PC-9 (cell line): ENCODE data around the gene EPX. TPM values are rescaled to one million over a fixed set of nuclear protein-coding genes. Genes with fewer than 3 reads are reported as not detected.

Experiments used
- BruUV-seq: library from RNA; stranded (reverse); fragments of 400-500 nt; replicated peaks from 2 replicates; lab custom pipeline; 2021; lab: Mats Ljungman, UMichigan
- CTCF ChIA-PET: fragments of 300-600 bp; sonication (Branson Sonifier 250); formaldehyde crosslinking; loops from one replicate; lab custom pipeline; 2022; ENCODE audit warnings: antibody characterized with exemption; lab: Charles Lee
- POLR2A ChIA-PET: fragments of 300-600 bp; sonication (Branson Sonifier 250); formaldehyde crosslinking; loops from one replicate; lab custom pipeline; 2022; ENCODE audit warnings: antibody characterized with exemption; ENCODE audit not compliant: unreplicated experiment; lab: Charles Lee
- DNase-seq, 2 experiments: peaks; one replicate each; pipeline versions ENCODE4 v3.0.0 to v3.0.0-alpha.2; 2015 to 2022; ENCODE audit warnings: mixed read lengths in 1 of 2
- H2AFZ ChIP-seq: fragments of 200-600 bp; sonication (generic); 2 replicates; pipeline ENCODE4 v1.8.1; 2017; ENCODE audit warnings: antibody characterized with exemption
- H3F3A ChIP-seq: fragments of 200-600 bp; sonication (generic); 2 replicates; pipeline ENCODE4 v1.8.1; 2017; ENCODE audit warnings: antibody characterized with exemption, mild to moderate bottlenecking, low read depth; ENCODE audit not compliant: insufficient read depth
- H3K27ac ChIP-seq: fragments of 200-600 bp; sonication (generic); 2 replicates; pipeline ENCODE4 v1.6.1; 2016; ENCODE audit warnings: mixed run types
- H3K27me3 ChIP-seq: fragments of 200-600 bp; sonication (generic); 2 replicates; pipeline ENCODE4 v1.6.1; 2016; ENCODE audit warnings: low read depth, mixed run types; ENCODE audit not compliant: insufficient read depth
- H3K36me3 ChIP-seq: fragments of 200-600 bp; sonication (generic); 2 replicates; pipeline ENCODE4 v1.6.1; 2016; ENCODE audit warnings: low read depth, mixed run types
- H3K4me1 ChIP-seq: fragments of 200-600 bp; sonication (generic); replicated peaks from 2 replicates; pipeline ENCODE4 v1.6.1; 2016; ENCODE audit warnings: mixed run types; ENCODE audit not compliant: insufficient read depth
- H3K4me2 ChIP-seq: fragments of 200-600 bp; sonication (generic); 2 replicates; pipeline ENCODE4 v1.6.1; 2017; ENCODE audit warnings: mixed run types
- H3K4me3 ChIP-seq: fragments of 200-600 bp; sonication (generic); 2 replicates; pipeline ENCODE4 v1.6.1; 2016; ENCODE audit warnings: mixed run types
- H3K79me2 ChIP-seq: fragments of 200-600 bp; sonication (generic); 2 replicates; pipeline ENCODE4 v1.6.1; 2017; ENCODE audit warnings: low read depth, mixed run types
- H3K9me2 ChIP-seq: fragments of 200-600 bp; sonication (generic); 2 replicates; pipeline ENCODE4 v1.8.1; 2017; ENCODE audit warnings: mild to moderate bottlenecking; ENCODE audit not compliant: insufficient read depth
- H3K9me3 ChIP-seq: fragments of 200-600 bp; sonication (generic); 2 replicates; pipeline ENCODE4 v1.8.1; 2016; ENCODE audit warnings: low read depth; ENCODE audit not compliant: insufficient read depth
- H4K20me1 ChIP-seq: fragments of 200-600 bp; sonication (generic); 2 replicates; pipeline ENCODE4 v1.8.1; 2017; ENCODE audit not compliant: insufficient read depth
- CTCF ChIP-seq: fragments of 200-600 bp; sonication (generic); conservative IDR thresholded peaks from 2 replicates; pipeline ENCODE4 v1.6.1; 2017; ENCODE audit warnings: mixed run types, antibody characterized with exemption, mild to moderate bottlenecking, moderate library complexity
- EZH2 ChIP-seq: fragments of 200-600 bp; sonication (generic); IDR thresholded peaks from 2 replicates; pipeline ENCODE4 v1.8.0; 2017; ENCODE audit warnings: antibody characterized with exemption, low read depth
- intact Hi-C: fragments of 100-400 bp; cut with micrococcal nuclease; formaldehyde crosslinking; loops from one replicate; pipeline ENCODE4 v1.10.0; 2022; ENCODE audit not compliant: unreplicated experiment
- total RNA-seq: library from RNA; stranded (reverse); gene quantifications from 2 replicates; pipeline ENCODE4 v1.2.3, GENCODE V29; 2021

Gene EPX
- total RNA-seq, 1 experiment from 2014 or later, result not detected

- Histone ChIP-seq H3F3A (no peaks in the 10 kb centered on the region), H3K4me3 (no peak overlapping the region), H3K4me2 (no peak overlapping the region), H3K36me3 (no peaks in the 10 kb centered on the region), H3K4me1 (no peaks in the 10 kb centered on the region), H3K9me3 (no peaks in the 10 kb centered on the region), H3K27me3 (peaks cover 91% of the 10 kb centered on the region), H2AFZ (no peak overlapping the region), H3K79me2 (no peaks in the 10 kb centered on the region), H4K20me1 (no peaks in the 10 kb centered on the region), H3K27ac (no peak overlapping the region), H3K9me2 (no peaks in the 10 kb centered on the region)
- TF ChIP-seq CTCF (no peak), EZH2 (no peak)
- ChIA-PET POLR2A (no interaction called here), CTCF (no interaction called here)
- intact Hi-C loops, result no loop called here
- no TSS peak for BruUV-seq
- no peak for DNase-seq
These were observed 34.3 kb upstream of the EPX start for GRCh38 chr17:58158181-58158580.

- H3K79me2 ChIP-seq, result no peaks in the 10 kb centered on the region
- H3K9me2 ChIP-seq, result 0 out of 2 replicates have a peak, but pooled peaks cover 3% of the 10 kb centered on the region
- H3K36me3 ChIP-seq, result no peaks in the 10 kb centered on the region
- H3K4me2 ChIP-seq, result no peak overlapping the region
- no peaks in the 10 kb centered on the region for H4K20me1 ChIP-seq
- TF ChIP-seq CTCF (no peak), EZH2 (no peak)
- no peaks in the 10 kb centered on the region for H3K9me3 ChIP-seq
- no peak overlapping the region for H3K27ac ChIP-seq
- no TSS peak for BruUV-seq
- no peak overlapping the region for H3K4me3 ChIP-seq
- no peak for DNase-seq
- CTCF ChIA-PET, result no interaction called here
- H2AFZ ChIP-seq, result no peak overlapping the region
- POLR2A ChIA-PET, result no interaction called here
- H3K4me1 ChIP-seq, result no peaks in the 10 kb centered on the region
- no peaks in the 10 kb centered on the region for H3F3A ChIP-seq
- H3K27me3 ChIP-seq, result peaks cover 89% of the 10 kb centered on the region
- intact Hi-C loops, result no loop called here
These were observed 31.0 kb upstream of the EPX start for GRCh38 chr17:58161566-58161965.

- H4K20me1 ChIP-seq, result no peaks in the 10 kb centered on the region
- H3K36me3 ChIP-seq, result no peaks in the 10 kb centered on the region
- no peaks in the 10 kb centered on the region for H3K79me2 ChIP-seq
- CTCF ChIA-PET, result no interaction called here
- intact Hi-C loops, result no loop called here
- H3K27me3 ChIP-seq, result peaks cover 93% of the 10 kb centered on the region
- no TSS peak for BruUV-seq
- no peak for TF ChIP-seq CTCF
- no peak for TF ChIP-seq EZH2
- no peaks in the 10 kb centered on the region for H3F3A ChIP-seq
- POLR2A ChIA-PET, result no interaction called here
- no peak overlapping the region for H3K4me2 ChIP-seq
- 0 out of 2 replicates have a peak, but pooled peaks cover 3% of the 10 kb centered on the region for H3K9me2 ChIP-seq
- no peak overlapping the region for H3K27ac ChIP-seq
- no peaks in the 10 kb centered on the region for H3K9me3 ChIP-seq
- no peaks in the 10 kb centered on the region for H3K4me1 ChIP-seq
- DNase-seq, result no peak
- no peak overlapping the region for H2AFZ ChIP-seq
- H3K4me3 ChIP-seq, result no peak overlapping the region
These were observed 26.5 kb upstream of the EPX start for GRCh38 chr17:58165981-58166380.
